Gastrocnemius medialis (tissue), 4 donors: ENCODE measurements around the gene PTPRE.

Source experiments
- CTCF ChIP-seq, 5 experiments: fragments of 450-650 bp in 3 of 5; fragments of 200-600 bp in 2 of 5; sonication (generic) in 2 of 5; IDR thresholded peaks in 4 of 5; conservative IDR thresholded peaks in 1 of 5; 1 replicate in 4 of 5; 2 replicates in 1 of 5; pipeline ENCODE4 v1.5.1; 2016 to 2019; ENCODE audit warnings: antibody characterized with exemption in 5 of 5, mild to moderate bottlenecking in 3 of 5, moderate library complexity in 3 of 5
- POLR2A ChIP-seq, 2 donors: fragments of 450-650 bp; IDR thresholded peaks; one replicate each; pipeline ENCODE4 v1.6.1; 2017; ENCODE audit warnings: antibody characterized with exemption in 2 of 2, mild to moderate bottlenecking in 2 of 2, moderate library complexity in 2 of 2

- TF ChIP-seq CTCF (IDR thresholded peaks at IDR 0.05 in 4 of 5, conservative IDR thresholded peaks at IDR 0.05 in 1 of 5), result no peak
- TF ChIP-seq POLR2A (IDR thresholded peaks at IDR 0.05), result no peak
These were observed 165.1 kb downstream of the PTPRE start for GRCh38 chr10:128072046-128072445.
